Head of caudate nucleus (tissue), 42 donors: ENCODE results near the gene NPFFR1.

Experiments
- DNase-seq, 42 donors: peaks; one replicate each; pipeline versions ENCODE4 v3.0.0 to v3.0.0-alpha.2; 2020 to 2021; ENCODE audit warnings: mixed read lengths in 7 of 42
- intact Hi-C: fragments of 100-400 bp; cut with DNase I; formaldehyde crosslinking; loops from one replicate; pipeline ENCODE4 v1.15.0; 2022

NPFFR1 gene

DNA sequence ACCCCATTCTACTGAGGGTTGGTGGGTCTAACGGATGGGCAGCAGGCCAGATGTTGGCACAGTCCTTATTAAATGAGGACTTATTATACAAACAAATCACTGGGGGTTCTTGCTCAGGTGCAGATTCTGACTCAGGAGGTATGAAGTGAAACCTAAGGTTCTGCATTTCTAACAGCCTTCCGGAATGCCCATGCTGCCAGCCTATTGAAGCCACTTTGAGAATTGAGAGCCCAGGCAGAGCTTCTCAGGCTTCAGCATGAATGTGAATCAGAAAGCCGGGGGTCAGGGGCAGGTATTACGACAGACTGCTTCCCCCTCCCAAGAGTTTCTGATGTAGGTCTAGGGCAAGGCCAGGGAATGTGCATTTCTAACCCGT is 34.1 kb upstream of the NPFFR1 start:
- intact Hi-C loops: no loop called here
- no peak for DNase-seq

DNA sequence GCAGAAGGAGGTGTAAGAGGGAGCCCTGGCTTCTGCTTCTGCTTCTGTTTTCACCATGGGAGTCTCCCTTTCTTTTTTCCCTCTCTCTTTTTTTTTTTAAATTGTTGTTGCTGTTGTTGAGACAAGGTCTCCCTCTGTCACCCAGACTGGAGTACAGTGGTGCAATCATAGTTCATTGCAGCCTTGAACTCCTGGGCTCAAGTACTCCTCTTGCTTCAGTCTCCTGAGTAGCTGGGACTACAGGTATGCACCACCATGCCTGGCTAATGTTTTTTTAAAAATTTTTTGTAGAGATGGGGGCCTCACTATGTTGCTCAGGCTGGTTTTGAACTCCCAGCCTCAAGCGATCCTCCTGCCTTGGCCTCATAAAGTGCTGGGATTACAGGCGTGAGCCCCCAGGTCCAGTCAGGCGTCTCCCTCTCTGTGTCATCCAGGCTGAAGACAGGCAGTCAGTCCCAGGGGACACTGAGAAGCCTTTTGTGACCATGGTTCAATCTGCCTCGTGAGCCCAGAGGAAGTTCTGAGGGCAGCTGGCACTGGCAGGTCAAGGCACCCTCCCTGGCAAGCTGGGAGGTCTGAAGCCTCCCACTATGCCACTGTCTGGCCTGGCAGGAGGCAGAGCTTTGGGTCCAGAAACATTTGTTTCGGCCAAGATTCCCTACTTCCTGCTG is 33.6 kb upstream of the NPFFR1 start:
- DNase-seq: no peak
- intact Hi-C loops: no loop called here

DNA sequence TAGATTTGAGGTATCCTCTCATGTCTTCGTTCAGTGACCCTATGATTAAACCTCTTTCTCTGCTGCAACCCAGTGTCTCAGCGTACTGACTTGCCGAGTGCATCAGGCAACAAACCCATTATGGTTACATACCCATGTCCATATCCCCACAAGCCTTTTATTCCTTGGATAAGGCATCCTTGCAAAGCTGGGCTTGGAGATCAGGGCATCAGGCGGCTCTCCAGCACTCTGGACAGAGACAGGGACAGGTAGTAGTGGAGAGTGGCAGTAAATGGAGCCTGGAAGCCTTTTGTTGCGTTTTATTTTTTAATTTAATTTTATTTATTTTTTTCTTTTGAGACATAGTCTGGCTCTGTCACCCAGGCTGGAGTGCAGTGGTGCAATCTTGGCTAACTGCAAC is 32.0 kb upstream of the NPFFR1 start:
- no peak for DNase-seq
- intact Hi-C loops: no loop called here

DNA sequence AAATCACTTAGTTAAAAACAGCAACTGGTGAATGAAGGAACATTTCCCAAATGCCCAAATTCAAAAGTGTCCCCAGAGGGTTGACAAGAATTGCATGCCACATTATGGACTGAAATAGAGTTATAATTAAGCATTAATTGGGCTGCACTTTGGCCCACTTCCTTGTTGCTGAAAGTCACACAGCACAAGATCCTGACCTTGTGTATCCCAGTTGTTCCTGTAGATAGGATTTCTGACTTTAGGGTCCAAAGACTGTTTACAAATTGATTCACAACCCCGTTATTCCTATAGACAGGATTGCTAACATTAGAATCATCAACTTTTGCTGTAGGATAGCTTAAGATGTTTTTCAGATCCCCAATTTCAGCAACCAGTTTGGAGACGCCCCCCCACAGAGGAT is 31.5 kb upstream of the NPFFR1 start:
- intact Hi-C loops: no loop called here
- DNase-seq: no peak

DNA sequence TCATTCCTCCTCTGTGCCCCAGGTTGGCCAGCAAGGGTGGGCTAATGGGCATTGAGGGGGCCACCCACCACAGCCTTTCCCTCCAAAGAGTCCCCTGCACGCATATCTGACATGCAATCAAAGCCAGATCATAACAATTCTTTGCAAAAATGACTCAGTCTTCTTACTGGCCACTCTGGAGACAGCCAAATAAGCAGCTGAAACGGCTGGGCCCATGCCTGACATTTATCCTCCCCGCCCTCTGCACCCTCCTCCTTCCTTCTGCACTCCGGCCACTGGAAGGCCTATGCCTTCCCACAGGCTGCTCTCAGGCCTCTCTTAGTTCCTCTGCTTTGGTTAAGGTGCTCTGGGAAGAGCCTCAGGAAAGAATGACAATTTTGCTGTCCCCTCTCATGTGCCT is 29.2 kb upstream of the NPFFR1 start:
- intact Hi-C loops: no loop called here
- DNase-seq: no peak

DNA sequence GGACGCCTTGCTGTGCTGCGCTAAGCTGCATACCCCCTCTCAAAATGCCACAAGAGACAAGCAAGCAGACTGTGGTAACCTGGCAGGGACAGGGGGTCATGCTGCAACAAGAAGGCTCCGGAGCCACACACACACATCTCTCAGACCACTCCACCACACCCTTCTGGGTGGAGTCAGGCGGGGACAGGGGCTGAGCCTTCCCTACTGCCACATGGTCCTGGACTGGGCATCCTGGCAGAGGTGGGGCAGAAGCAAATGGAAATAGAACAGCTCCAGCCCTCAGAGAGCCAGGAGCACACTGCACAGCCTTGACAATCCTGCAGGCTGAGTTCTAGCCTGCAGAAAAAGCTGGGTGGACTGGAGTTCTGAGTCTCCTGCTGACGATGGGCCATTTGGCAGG is 28.4 kb upstream of the NPFFR1 start:
- intact Hi-C loops: no loop called here
- no peak for DNase-seq

DNA sequence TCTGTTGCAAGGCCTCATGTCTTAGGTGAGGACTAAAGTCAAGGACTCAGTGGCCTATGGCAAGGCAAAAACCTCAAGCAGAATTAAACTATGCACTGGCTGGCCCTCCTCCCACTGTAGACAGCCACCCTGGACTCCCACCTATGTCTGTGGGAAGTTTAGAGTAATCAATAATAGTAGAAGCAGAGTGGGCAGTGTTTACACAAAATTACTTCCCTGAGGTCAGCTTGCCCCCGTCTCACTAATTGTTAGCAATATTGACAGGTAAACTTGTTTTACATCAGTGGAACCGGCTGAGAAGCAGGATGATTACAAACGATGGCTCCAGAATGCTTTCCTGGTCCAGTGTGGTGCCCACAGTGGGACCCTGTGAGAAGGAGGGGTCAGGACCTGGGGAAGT is 27.9 kb upstream of the NPFFR1 start:
- intact Hi-C loops: no loop called here
- DNase-seq: no peak

DNA sequence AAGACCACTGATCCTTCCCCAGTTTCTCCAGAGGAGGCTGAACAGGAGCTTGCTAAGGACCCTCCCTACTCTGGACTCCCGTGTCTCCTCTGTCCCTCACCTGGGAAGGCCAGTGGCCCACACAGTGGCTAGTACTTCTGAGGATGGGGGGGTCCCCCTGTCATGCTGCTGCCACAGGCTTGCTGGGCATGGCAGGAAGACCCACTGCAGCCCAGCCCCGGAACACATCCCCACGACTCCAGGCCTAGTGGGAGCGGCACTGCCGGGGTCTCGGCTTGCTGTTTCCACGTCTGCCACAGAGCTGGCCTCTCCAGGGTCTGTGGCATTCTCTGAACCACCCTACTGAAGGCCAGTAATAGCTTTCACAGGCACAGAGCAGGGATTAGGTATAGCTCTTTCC is 25.9 kb upstream of the NPFFR1 start:
- intact Hi-C loops: no loop called here
- DNase-seq: peak in 1 of 42 donors; percentile 1

DNA sequence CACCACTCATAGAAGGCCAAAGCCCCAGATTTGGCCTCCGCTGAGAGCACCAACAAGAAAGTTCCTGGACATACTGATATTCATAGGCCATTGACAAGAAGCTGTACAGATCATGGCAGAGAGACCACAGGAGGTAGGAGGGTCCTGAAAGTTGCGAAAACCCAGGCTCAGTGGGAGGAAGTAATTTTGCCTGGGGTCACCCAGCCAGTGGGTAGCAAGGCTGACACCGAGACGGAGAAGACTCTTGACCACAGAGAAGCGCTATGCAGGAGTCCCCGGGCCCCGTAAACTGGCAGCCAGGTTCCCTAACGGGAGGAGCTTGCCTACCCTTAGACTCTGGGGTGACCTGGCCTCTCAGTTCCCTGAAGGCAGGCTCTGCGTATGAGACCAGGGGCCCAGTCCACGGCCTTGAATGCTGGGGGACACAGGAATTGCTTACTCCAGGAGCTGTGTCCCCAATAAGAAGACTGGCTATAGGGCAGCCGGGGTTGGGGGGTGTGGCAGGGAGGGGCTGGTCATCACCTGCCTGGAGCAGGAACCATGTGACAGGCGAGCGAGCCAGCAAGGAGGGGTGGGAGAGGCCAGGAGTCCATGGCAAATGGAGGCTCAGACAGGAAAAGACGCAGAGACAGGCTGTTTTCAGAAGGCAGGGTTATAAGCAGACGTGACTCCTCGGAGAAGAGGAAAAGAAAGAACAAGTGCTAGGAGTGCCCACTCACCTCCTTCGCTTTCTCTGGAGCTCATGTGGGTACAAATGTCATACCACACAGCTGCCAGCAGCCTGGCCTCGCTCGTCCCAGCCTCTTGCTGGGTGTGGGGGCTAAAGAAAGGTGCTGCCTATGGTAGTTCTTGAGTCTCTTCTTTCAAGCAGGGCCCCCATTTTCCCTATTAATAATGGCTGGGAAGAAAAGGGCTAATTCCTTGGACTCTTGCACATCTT is 24.6 kb upstream of the NPFFR1 start:
- intact Hi-C loops: no loop called here
- DNase-seq: peak in 29 of 42 donors; percentile 8 to 85 (median 45)

DNA sequence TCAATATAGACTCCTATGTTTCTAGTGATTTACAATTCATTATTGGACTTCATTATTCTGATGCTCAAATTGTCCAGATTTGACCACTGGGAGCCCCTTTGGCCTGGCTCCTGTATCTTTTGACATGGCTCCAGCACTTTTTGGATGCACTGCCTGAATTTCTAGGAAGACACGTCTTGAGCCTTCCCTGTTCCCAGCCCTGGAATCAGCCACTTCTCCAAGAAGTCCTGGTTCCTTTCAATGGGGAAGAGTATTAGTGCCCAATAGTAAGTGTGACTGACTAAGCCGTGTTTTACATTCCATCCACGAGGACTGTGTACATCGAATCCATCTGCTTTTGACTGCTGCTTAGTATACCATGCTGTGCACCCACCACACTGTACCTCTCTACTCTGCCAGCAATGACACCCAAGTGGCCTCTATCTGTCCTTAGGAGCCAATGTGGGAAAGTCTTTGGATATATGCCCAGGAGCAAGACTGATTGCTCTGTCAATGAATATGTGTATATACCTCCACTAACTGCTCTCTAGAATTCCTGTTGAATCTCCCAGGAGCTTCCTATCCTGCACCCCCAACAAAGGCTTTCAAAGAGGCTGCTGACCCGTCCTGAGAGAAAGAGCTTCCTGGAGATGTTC is 23.2 kb upstream of the NPFFR1 start:
- intact Hi-C loops: no loop called here
- no peak for DNase-seq

DNA sequence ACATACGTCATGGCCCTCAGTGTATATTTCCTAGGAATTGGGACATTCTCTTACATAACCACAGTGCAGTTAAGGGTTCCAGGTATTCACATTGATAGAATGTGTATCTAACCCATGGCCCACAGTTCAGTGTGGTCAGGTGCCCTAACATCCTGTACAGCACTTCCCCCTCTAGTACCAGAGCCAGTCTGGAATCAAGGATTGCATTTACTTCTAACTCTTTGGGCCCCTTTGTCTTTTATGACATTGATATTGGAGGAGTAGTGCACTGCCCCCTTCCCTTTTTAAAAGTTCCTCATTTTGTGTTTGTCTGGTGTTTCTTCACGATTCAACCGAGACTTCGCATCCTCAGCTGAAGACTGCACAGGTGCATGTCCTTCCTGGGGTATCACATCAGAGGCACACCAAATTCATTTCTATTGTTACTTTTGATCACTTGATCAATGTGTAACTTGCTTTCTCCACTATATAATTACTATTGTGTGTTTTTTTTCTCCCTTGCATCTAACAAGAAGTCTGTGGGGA is 22.4 kb upstream of the NPFFR1 start:
- DNase-seq: no peak
- intact Hi-C loops: no loop called here

DNA sequence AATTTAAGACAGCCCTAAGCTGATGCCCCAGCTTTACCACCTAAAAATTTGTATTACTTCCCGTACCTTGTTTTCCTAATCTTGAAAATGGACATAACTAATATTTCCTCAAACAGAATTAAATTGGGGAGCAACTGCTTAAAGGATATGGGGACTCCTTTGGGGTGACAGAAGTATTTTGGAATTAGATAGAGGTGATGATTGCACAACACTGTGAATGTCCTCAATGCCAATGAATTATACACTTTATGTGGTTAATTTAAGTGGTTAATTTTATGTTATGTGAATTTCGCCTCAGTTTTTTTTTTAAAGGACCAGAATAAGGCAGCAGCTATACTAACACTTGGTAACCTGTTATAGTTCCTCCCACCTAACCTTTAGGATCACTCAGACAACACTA is 19.9 kb upstream of the NPFFR1 start:
- intact Hi-C loops: no loop called here
- DNase-seq: no peak

DNA sequence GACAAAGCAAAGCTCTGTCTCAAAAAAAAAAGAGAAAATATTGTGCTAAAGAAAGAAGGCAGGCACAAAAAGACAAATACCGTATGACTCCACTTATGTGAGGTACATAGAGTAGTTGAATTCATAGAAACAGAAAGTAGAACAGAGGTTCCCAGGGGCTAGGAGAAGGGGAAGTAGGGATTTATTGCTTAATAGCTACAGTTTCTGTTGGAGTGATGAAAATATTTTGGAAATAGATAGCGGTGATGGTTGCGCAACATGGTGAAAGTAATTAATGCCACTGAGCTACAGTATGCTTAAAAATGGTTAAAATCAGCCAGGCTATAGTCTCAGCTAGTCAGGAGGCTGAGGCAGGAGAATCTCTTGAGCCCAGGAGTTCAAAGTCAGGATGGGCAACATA is 18.5 kb upstream of the NPFFR1 start:
- no peak for DNase-seq
- intact Hi-C loops: no loop called here

DNA sequence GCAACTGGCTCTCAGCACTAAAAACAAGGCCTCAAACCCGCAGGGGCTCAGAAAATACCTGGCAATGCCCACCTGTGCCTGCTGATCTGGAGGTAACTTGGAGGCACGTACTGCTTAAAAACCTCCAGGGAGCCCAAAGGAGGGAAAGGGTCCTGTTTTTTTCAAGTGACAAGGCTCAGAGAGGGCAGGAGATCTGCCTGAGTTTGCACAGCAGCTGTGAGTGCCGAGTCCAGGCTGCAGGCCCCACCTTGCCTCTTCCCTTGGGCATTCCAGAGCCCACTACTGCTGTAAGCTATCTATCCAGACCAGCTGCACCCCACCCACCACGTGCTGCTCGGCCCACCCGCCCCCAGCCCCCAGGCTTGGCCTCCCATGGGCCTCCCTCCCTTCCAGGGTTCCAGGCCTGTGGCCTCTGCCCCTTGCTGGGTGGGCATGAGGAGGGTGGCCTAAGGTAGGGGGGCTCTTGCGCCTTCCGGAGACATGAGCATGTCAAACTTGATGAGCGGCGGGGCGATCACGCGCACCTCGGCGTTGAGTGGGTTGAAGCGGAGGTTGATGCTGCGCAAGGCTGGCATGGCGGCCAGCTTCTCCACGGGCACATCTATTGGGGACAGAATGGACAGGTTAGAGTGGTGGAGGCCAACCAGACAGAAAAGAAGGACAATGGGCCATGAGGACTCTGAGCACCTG is 17.2 kb upstream of the NPFFR1 start:
- no peak for DNase-seq
- intact Hi-C loops: no loop called here

DNA sequence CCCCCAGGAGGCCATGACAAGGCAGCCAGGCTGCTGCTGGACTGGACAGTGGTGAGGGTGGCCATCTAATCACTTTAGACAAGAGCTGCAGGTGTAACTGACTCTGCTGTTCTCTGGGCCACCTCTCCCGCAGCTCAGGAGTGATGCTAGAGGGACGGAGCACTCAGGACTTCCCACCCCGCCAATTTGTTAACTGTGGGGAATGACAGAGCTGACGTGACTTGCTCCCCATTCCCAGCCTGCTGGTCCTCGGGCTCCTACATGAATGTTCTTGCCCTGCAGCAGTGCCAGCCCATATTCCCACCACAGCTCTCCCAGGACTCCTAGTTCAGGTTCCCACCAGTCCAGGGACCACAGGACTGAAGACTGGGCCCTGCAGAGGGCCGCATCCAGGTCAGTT is 16.7 kb upstream of the NPFFR1 start:
- DNase-seq: no peak
- intact Hi-C loops: no loop called here

DNA sequence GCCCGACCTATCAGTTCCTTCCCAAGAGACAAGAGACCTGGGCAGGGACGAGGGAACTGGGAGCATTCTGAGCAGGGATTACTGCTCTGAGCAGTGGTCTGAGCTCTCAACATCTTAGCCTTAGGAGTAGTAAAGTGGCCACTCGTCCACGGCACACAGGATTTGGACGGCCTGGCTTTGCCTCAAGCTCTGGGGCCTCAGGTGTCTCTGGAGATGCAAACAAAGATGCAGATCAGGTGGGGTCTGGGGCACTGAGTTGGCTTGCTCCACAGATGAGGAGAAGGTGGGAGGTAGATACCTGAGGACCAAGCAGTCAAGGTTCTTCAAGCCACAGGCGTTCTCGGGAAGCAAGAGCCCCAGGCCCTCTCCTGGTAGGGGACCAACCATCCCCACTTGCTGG is 16.1 kb upstream of the NPFFR1 start:
- DNase-seq: no peak
- intact Hi-C loops: no loop called here

DNA sequence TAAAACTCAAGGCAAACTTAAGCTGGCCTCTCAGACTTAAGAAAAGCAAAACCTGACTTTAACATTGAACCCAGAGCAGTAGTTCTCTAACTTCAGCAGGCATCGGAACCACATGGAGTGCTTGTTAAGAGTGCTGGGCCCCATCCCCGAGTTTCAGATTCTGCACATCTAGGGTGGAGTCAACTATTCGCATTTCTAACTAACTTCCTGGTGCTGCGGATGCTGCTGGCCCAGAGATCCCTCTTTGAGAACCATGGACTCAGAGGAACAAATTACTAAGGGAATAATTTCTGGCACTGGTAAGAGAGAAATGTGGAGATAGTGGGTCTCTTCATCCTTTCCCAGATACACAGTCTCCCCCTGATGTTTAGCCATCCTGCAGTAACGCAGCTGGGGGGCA is 14.6 kb upstream of the NPFFR1 start:
- intact Hi-C loops: no loop called here
- DNase-seq: no peak

DNA sequence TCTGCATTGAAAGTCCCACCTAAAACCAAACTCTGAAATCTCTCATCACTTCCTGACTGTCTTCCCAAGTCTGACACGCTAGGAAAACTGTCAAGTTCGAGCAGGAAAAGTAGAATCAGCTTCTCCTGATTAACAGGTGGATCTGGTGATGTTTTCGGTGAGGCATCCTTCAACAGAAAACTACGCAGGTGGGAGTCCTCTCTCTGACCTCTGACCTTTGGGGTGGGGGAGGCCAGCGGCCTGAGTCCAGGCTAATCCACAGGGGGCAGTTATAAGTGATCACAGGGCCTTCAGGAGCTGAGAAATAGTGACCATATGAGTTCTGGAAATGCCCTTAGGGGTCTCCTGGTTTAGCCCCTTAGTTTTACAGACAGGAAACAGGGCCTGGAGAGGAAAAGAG is 13.4 kb upstream of the NPFFR1 start:
- no peak for DNase-seq
- intact Hi-C loops: no loop called here

DNA sequence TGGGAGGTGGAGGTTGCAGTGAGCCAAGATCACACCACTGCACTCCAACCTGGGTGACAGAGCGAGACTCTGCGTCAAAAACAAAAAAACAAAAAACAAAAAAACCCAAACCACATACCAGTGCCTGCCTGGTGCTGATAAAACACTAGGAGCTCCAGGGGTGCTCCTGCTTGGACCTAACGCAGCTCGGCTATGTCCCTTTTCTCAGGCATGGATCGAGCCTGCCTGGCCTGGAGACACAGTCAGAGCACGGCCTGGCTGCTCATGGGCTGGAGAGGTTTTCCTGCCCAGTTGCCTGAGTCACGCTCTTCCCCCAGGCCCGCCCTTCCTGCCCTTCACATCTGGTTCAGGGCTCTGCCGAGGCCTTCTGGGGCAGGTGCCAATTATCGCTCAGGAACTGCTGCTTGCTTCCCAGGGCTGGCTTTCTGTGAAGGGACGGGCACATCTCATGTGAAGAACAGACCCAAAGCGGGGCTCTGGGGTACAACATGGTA is 12.6 kb upstream of the NPFFR1 start:
- intact Hi-C loops: no loop called here
- peak in 3 of 42 donors; percentile 11 to 47 (median 45) for DNase-seq
